Mesenchymal stem cell (in vitro differentiated cells and primary cell): ENCODE measurements around the gene RTF1.

ENCODE experiments used
- DNase-seq: peaks from one replicate; pipeline ENCODE4 v3.0.0-alpha.2; 2013
- H2AFZ ChIP-seq: one replicate; pipeline ENCODE4 v1.6.1; 2013; ENCODE audit warnings: low read depth, mild to moderate bottlenecking, control low read depth, inconsistent platforms, low read length, moderate library complexity
- H2AK5ac ChIP-seq: 2 replicates; pipeline ENCODE4 v1.6.1; 2013; ENCODE audit warnings: low read length, moderate library complexity, mild to moderate bottlenecking, inconsistent platforms; ENCODE audit not compliant: severe bottlenecking
- H2BK120ac ChIP-seq: one replicate; pipeline ENCODE4 v1.6.1; 2013; ENCODE audit warnings: low read depth, mild to moderate bottlenecking, inconsistent platforms, low read length, moderate library complexity
- H2BK12ac ChIP-seq, 2 experiments: one replicate each; pipeline ENCODE4 v1.6.1; 2013; ENCODE audit warnings: inconsistent platforms in 2 of 2, low read length in 2 of 2, mild to moderate bottlenecking in 2 of 2, moderate library complexity in 2 of 2, control low read depth in 1 of 2
- H2BK15ac ChIP-seq: one replicate; pipeline ENCODE4 v1.6.1; 2013; ENCODE audit warnings: mild to moderate bottlenecking, low read depth, inconsistent platforms; ENCODE audit not compliant: poor library complexity, severe bottlenecking
- H2BK5ac ChIP-seq: 2 replicates; pipeline ENCODE4 v1.6.1; 2013; ENCODE audit warnings: low read depth, mild to moderate bottlenecking, low read length, control low read depth, inconsistent platforms; ENCODE audit not compliant: poor library complexity, severe bottlenecking
- H3K14ac ChIP-seq, 2 experiments: one replicate each; pipeline ENCODE4 v1.6.1; 2013; ENCODE audit warnings: inconsistent platforms in 2 of 2, low read length in 2 of 2, control low read depth in 1 of 2, mild to moderate bottlenecking in 1 of 2, moderate library complexity in 1 of 2
- H3K18ac ChIP-seq, 2 experiments: one replicate each; pipeline ENCODE4 v1.6.1; 2013; ENCODE audit warnings: inconsistent platforms in 2 of 2, low read length in 2 of 2, control low read depth in 1 of 2, low read depth in 1 of 2, mild to moderate bottlenecking in 1 of 2
- H3K23ac ChIP-seq, 2 experiments: one replicate each; pipeline ENCODE4 v1.6.1; 2013; ENCODE audit warnings: inconsistent platforms in 2 of 2, low read length in 2 of 2, mild to moderate bottlenecking in 2 of 2, moderate library complexity in 2 of 2, control low read depth in 1 of 2
- H3K27ac ChIP-seq: 2 replicates; pipeline ENCODE4 v1.5.1; 2013; ENCODE audit warnings: mild to moderate bottlenecking, moderate library complexity, low read length, control low read depth, inconsistent platforms; ENCODE audit not compliant: poor library complexity, severe bottlenecking
- H3K27me3 ChIP-seq, 2 experiments: 2 replicates each; pipeline versions ENCODE4 v1.6.1 to v1.7.0; 2013; ENCODE audit warnings: low read length in 2 of 2, mild to moderate bottlenecking in 2 of 2, moderate library complexity in 2 of 2, control low read depth in 1 of 2, inconsistent platforms in 1 of 2; ENCODE audit not compliant: control insufficient read depth in 1 of 2, insufficient read depth in 1 of 2
- H3K36me3 ChIP-seq, 2 experiments: 2 replicates each; pipeline versions ENCODE4 v1.6.1 to v1.7.0; 2013; ENCODE audit warnings: low read length in 2 of 2, control low read depth in 1 of 2, inconsistent platforms in 1 of 2, low read depth in 1 of 2, mild to moderate bottlenecking in 1 of 2; ENCODE audit not compliant: insufficient read depth in 2 of 2, control insufficient read depth in 1 of 2
- H3K4ac ChIP-seq, 2 experiments: one replicate each; pipeline ENCODE4 v1.6.1; 2013; ENCODE audit warnings: inconsistent platforms in 2 of 2, low read length in 2 of 2, mild to moderate bottlenecking in 2 of 2, moderate library complexity in 2 of 2, control low read depth in 1 of 2, low read depth in 1 of 2
- H3K4me1 ChIP-seq: 2 replicates; pipeline ENCODE4 v1.6.1; 2013; ENCODE audit warnings: low read depth, low read length, control low read depth; ENCODE audit not compliant: control insufficient read depth, insufficient read depth
- H3K4me2 ChIP-seq: 2 replicates; pipeline ENCODE4 v1.6.1; 2013; ENCODE audit warnings: low read length, mild to moderate bottlenecking, inconsistent platforms; ENCODE audit not compliant: poor library complexity, severe bottlenecking
- H3K4me3 ChIP-seq, 2 experiments: 2 replicates each; pipeline versions ENCODE4 v1.5.1 to v1.7.0; 2013; ENCODE audit warnings: low read length in 2 of 2, mild to moderate bottlenecking in 2 of 2, control low read depth in 1 of 2, low read depth in 1 of 2; ENCODE audit not compliant: insufficient read depth in 1 of 2
- H3K79me1 ChIP-seq: replicated peaks from 2 replicates; pipeline ENCODE4 v1.6.1; 2013; ENCODE audit warnings: mild to moderate bottlenecking, control low read depth, low read length, inconsistent platforms; ENCODE audit not compliant: poor library complexity, severe bottlenecking
- H3K9ac ChIP-seq: 2 replicates; pipeline ENCODE4 v1.7.0; 2013; ENCODE audit warnings: mild to moderate bottlenecking, low read length, moderate library complexity
- H3K9me3 ChIP-seq: 2 replicates; pipeline ENCODE4 v1.7.0; 2013; ENCODE audit warnings: mild to moderate bottlenecking, low read length; ENCODE audit not compliant: control insufficient read depth
- H4K8ac ChIP-seq: one replicate; pipeline ENCODE4 v1.6.1; 2013; ENCODE audit warnings: inconsistent platforms, mild to moderate bottlenecking, low read length, moderate library complexity
- H4K91ac ChIP-seq: one replicate; pipeline ENCODE4 v1.6.1; 2013; ENCODE audit warnings: mild to moderate bottlenecking, low read length, inconsistent platforms
- WGBS: methylation state at CpG from one replicate; pipeline ENCODE4 v1.1.7; 2013; ENCODE audit warnings: mixed read lengths; 5-methylcytosine and 5-hydroxymethylcytosine counted together

Gene RTF1

GRCh38 chr15:41498657-41499056 is 81.8 kb downstream of the RTF1 start:
- no peak overlapping the region for H2BK15ac ChIP-seq
- H4K91ac ChIP-seq, result no peak overlapping the region
- H3K36me3 ChIP-seq, result no peaks in the 10 kb centered on the region
- no peak overlapping the region for H2AFZ ChIP-seq
- no peaks in the 10 kb centered on the region for H3K9me3 ChIP-seq
- H3K27ac ChIP-seq, result no peak overlapping the region
- H3K27me3 ChIP-seq, result peaks cover 46 to 84% of the 10 kb centered on the region in 2 experiments
- no peak overlapping the region for H3K4me3 ChIP-seq
- H3K9ac ChIP-seq, result no peak overlapping the region
- H2BK12ac ChIP-seq, result no peak overlapping the region
- H3K23ac ChIP-seq, result no peak overlapping the region
- no peak overlapping the region for H2BK5ac ChIP-seq
- WGBS, result 100% methylated on average over 1 of the region's 2 CpGs
- peaks cover 45% of the 10 kb centered on the region for H3K4me1 ChIP-seq
- no peak overlapping the region for H4K8ac ChIP-seq
- H3K4me2 ChIP-seq, result no peak overlapping the region
- DNase-seq, result no peak
- H2AK5ac ChIP-seq, result no peak overlapping the region
- no peak overlapping the region for H3K4ac ChIP-seq
- H2BK120ac ChIP-seq, result no peak overlapping the region
- H3K14ac ChIP-seq, result no peak overlapping the region
- no peak overlapping the region for H3K18ac ChIP-seq
- H3K79me1 ChIP-seq, result no peaks in the 10 kb centered on the region

GRCh38 chr15:41499109-41499851 is 82.4 kb downstream of the RTF1 start:
- no peaks in the 10 kb centered on the region for H3K79me1 ChIP-seq
- H3K9ac ChIP-seq, result no peak overlapping the region
- no peaks in the 10 kb centered on the region for H3K36me3 ChIP-seq
- H3K4me2 ChIP-seq, result no peak overlapping the region
- no peak overlapping the region for H2BK120ac ChIP-seq
- no peak overlapping the region for H2BK15ac ChIP-seq
- peaks cover 52 to 86% of the 10 kb centered on the region in 2 experiments for H3K27me3 ChIP-seq
- peaks cover 41% of the 10 kb centered on the region for H3K4me1 ChIP-seq
- no peak overlapping the region for H4K8ac ChIP-seq
- peak overlapping the region in 1 of 2 experiments; percentile 50 for H3K23ac ChIP-seq
- H3K4me3 ChIP-seq, result no peak overlapping the region
- no peak overlapping the region for H2BK5ac ChIP-seq
- H2AFZ ChIP-seq, result no peak overlapping the region
- no peak overlapping the region for H3K18ac ChIP-seq
- H4K91ac ChIP-seq, result no peak overlapping the region
- WGBS, result 87% methylated on average over 6 of the region's 6 CpGs
- H3K27ac ChIP-seq, result no peak overlapping the region
- no peak overlapping the region for H3K14ac ChIP-seq
- H2BK12ac ChIP-seq, result no peak overlapping the region
- no peak overlapping the region for H2AK5ac ChIP-seq
- no peaks in the 10 kb centered on the region for H3K9me3 ChIP-seq
- H3K4ac ChIP-seq, result no peak overlapping the region
- no peak for DNase-seq

GRCh38 chr15:41501191-41501917 is 84.5 kb downstream of the RTF1 start:
- Histone ChIP-seq H4K91ac (no peak overlapping the region), H3K14ac (no peak overlapping the region), H2BK12ac (no peak overlapping the region), H3K4me1 (peaks cover 21% of the 10 kb centered on the region), H3K23ac (no peak overlapping the region), H3K27me3 (peaks cover 64 to 85% of the 10 kb centered on the region in 2 experiments), H2BK5ac (no peak overlapping the region), H4K8ac (no peak overlapping the region), H3K18ac (no peak overlapping the region), H3K9me3 (no peaks in the 10 kb centered on the region), H3K4me2 (peak overlapping the region; percentile 56), H2AFZ (no peak overlapping the region), H2AK5ac (no peak overlapping the region), H3K4me3 (peak overlapping the region; percentile 11 to 41), H2BK15ac (no peak overlapping the region), H3K79me1 (no peaks in the 10 kb centered on the region), H3K36me3 (no peaks in the 10 kb centered on the region), H2BK120ac (no peak overlapping the region), H3K9ac (no peak overlapping the region), H3K27ac (no peak overlapping the region), H3K4ac (no peak overlapping the region)
- peak; percentile 26 for DNase-seq
- WGBS, result 6% methylated on average over 52 of the region's 56 CpGs
